Keratinocyte (primary cell): ENCODE data around the gene MIER1. TPM values are rescaled to one million over a fixed set of nuclear protein-coding genes. Genes with fewer than 3 reads are reported as not detected.

ENCODE experiments used
- DNase-seq: peaks from one replicate; pipeline ENCODE4 v3.0.0-alpha.2; 2011; ENCODE audit warnings: low read depth, missing footprints, low spot score
- FAIRE-seq: peaks from 2 replicates; lab custom pipeline; 2011; peaks lifted over from hg19 to GRCh38; lab: Jason Lieb, UNC
- H2AFZ ChIP-seq: 2 replicates; pipeline ENCODE4 v1.6.0; 2012; ENCODE audit warnings: low read length, control low read depth, inconsistent platforms; ENCODE audit not compliant: control insufficient read depth
- H3K27ac ChIP-seq: 2 replicates; pipeline ENCODE4 v1.5.1; 2011; ENCODE audit warnings: low read length; ENCODE audit not compliant: control insufficient read depth, insufficient read depth
- H3K27me3 ChIP-seq: 3 replicates; pipeline ENCODE4 v1.6.0; 2011; ENCODE audit warnings: low read length; ENCODE audit not compliant: control insufficient read depth, insufficient read depth; ENCODE audit errors: extremely low read depth
- H3K36me3 ChIP-seq, 2 experiments: 2 replicates in 1 of 2; 3 replicates in 1 of 2; pipeline ENCODE4 v1.5.1; 2011; ENCODE audit warnings: low read length in 2 of 2, mild to moderate bottlenecking in 1 of 2; ENCODE audit not compliant: control insufficient read depth in 2 of 2, insufficient read depth in 2 of 2; ENCODE audit errors: extremely low read depth in 1 of 2
- H3K4me1 ChIP-seq: 3 replicates; pipeline ENCODE4 v1.5.1; 2011; ENCODE audit warnings: low read length; ENCODE audit not compliant: control insufficient read depth, insufficient read depth; ENCODE audit errors: extremely low read depth
- H3K4me2 ChIP-seq: 3 replicates; pipeline ENCODE4 v1.6.0; 2011; ENCODE audit warnings: low read depth, low read length; ENCODE audit not compliant: control insufficient read depth, insufficient read depth; ENCODE audit errors: extremely low read depth
- H3K4me3 ChIP-seq, 3 experiments: fragments of 200-600 bp in 1 of 3; sonication (generic) in 1 of 3; 2 replicates in 2 of 3; 3 replicates in 1 of 3; pipeline ENCODE4 v1.5.1; 2011 to 2016; ENCODE audit warnings: low read length in 3 of 3, mild to moderate bottlenecking in 3 of 3, control low read depth in 2 of 3, inconsistent platforms in 1 of 3, low read depth in 1 of 3, mixed read lengths in 1 of 3, mixed run types in 1 of 3, moderate library complexity in 1 of 3; ENCODE audit not compliant: control insufficient read depth in 2 of 3, insufficient read depth in 2 of 3; ENCODE audit errors: extremely low read depth in 1 of 3
- H3K79me2 ChIP-seq: 2 replicates; pipeline ENCODE4 v1.6.0; 2012; ENCODE audit warnings: low read length; ENCODE audit not compliant: control insufficient read depth, insufficient read depth
- H3K9ac ChIP-seq: 3 replicates; pipeline ENCODE4 v1.6.0; 2011; ENCODE audit warnings: low read length; ENCODE audit not compliant: control insufficient read depth, insufficient read depth; ENCODE audit errors: extremely low read depth
- H3K9me1 ChIP-seq: 3 replicates; pipeline ENCODE4 v1.6.0; 2011; ENCODE audit warnings: low read length; ENCODE audit not compliant: control insufficient read depth, insufficient read depth; ENCODE audit errors: extremely low read depth
- H3K9me3 ChIP-seq: 2 replicates; pipeline ENCODE4 v1.5.1; 2012; ENCODE audit warnings: low read depth, low read length; ENCODE audit not compliant: control insufficient read depth
- H4K20me1 ChIP-seq: 3 replicates; pipeline ENCODE4 v1.6.0; 2011; ENCODE audit warnings: low read length; ENCODE audit not compliant: control insufficient read depth, insufficient read depth; ENCODE audit errors: extremely low read depth
- CTCF ChIP-seq, 3 experiments: IDR thresholded peaks in 1 of 3; conservative IDR thresholded peaks in 1 of 3; optimal IDR thresholded peaks in 1 of 3; 2 replicates in 2 of 3; 3 replicates in 1 of 3; pipeline versions ENCODE3 to v1.5.1; 2011; ENCODE audit warnings: low read length in 3 of 3, mild to moderate bottlenecking in 3 of 3, moderate library complexity in 2 of 3, control low read depth in 1 of 3, inconsistent platforms in 1 of 3; ENCODE audit not compliant: insufficient read depth in 2 of 3; ENCODE audit errors: extremely low read depth in 1 of 3
- EZH2 ChIP-seq: IDR thresholded peaks from one replicate; pipeline ENCODE4 v1.6.1; 2012; ENCODE audit warnings: inconsistent platforms, mild to moderate bottlenecking, low read length, moderate library complexity
- dilution Hi-C: fragments of 300-500 bp; cut with MboI; formaldehyde crosslinking; loops from one replicate; pipeline ENCODE4 v1.7.0; 2020; ENCODE audit warnings: low sequenced_read_pairs; ENCODE audit not compliant: extremely low pct_ligation_motif_present
- polyA plus RNA-seq, 5 experiments: library from polyadenylated mRNA; depleted of rRNA in 3 of 5; stranded (reverse) in 3 of 5; stranded (forward) in 1 of 5; unstranded in 1 of 5; fragments of >200 nt; gene quantifications; 1 replicate in 1 of 5; 2 replicates in 3 of 5; 3 replicates in 1 of 5; pipeline versions ENCODE4 v1.2.1 to v1.2.3, GENCODE V29; 2011 to 2012; ENCODE audit warnings: missing spikeins in 2 of 5, low read depth in 1 of 5, low replicate concordance in 1 of 5

The MIER1 gene
- polyA plus RNA-seq, 1 donor (not counting 4 experiments of a cell fraction or from before 2014, with no cell fraction given), result 20.7 TPM

- TF ChIP-seq EZH2 (no peak), CTCF (optimal IDR thresholded peaks at IDR 0.05 in 1 of 3, IDR thresholded peaks at IDR 0.05 in 1 of 3, conservative IDR thresholded peaks at IDR 0.05 in 1 of 3; ENCODE audit: extremely low read depth in 1 of 3, insufficient read depth in 2 of 3, low read length in 3 of 3) (no peak)
- DNase-seq, result no peak
- Histone ChIP-seq H3K9me3 (no peaks in the 10 kb centered on the region), H3K4me1 (peaks cover 28% of the 10 kb centered on the region), H3K27me3 (no peaks in the 10 kb centered on the region), H3K9ac (no peak overlapping the region), H3K36me3 (no peaks in the 10 kb centered on the region), H3K9me1 (no peaks in the 10 kb centered on the region), H2AFZ (no peak overlapping the region), H3K79me2 (peaks cover 78% of the 10 kb centered on the region), H3K27ac (no peak overlapping the region), H3K4me2 (no peak overlapping the region), H3K4me3 (no peak overlapping the region), H4K20me1 (peaks cover 2% of the 10 kb centered on the region)
- no peak for FAIRE-seq
- dilution Hi-C loops, result no loop called here
These were observed 2.7 kb downstream of the MIER1 start for GRCh38 chr1:66927528-66927927.

GRCh38 chr1:66929146-66929688 is 4.4 kb downstream of the MIER1 start:
- DNase-seq (no peak), FAIRE-seq (no peak)
- Histone ChIP-seq H3K4me1 (peaks cover 31% of the 10 kb centered on the region), H3K4me2 (peak overlapping the region; percentile 94), H3K79me2 (peaks cover 82% of the 10 kb centered on the region), H4K20me1 (peaks cover 5% of the 10 kb centered on the region), H3K27ac (peak overlapping the region; percentile 86), H3K9me3 (no peaks in the 10 kb centered on the region), H3K9me1 (no peaks in the 10 kb centered on the region), H3K36me3 (no peaks in the 10 kb centered on the region), H3K4me3 (peak overlapping the region; percentile 79 to 95 (median 94)), H2AFZ (peak overlapping the region; percentile 87), H3K9ac (peak overlapping the region; percentile 91), H3K27me3 (no peaks in the 10 kb centered on the region)
- no peak for TF ChIP-seq CTCF (optimal IDR thresholded peaks at IDR 0.05 in 1 of 3, IDR thresholded peaks at IDR 0.05 in 1 of 3, conservative IDR thresholded peaks at IDR 0.05 in 1 of 3; ENCODE audit: extremely low read depth in 1 of 3, insufficient read depth in 2 of 3, low read length in 3 of 3)
- TF ChIP-seq EZH2, result no peak
- dilution Hi-C loops, result no loop called here
